Stimulated activated CD8-positive, alpha-beta memory T cell treated with anti-CD3 and anti-CD28 coated beads, Interleukin-7, amount 100 ng/mL, for 48 hours (primary cell): ENCODE data around the gene MRPS27.

ENCODE experiments used
- DNase-seq, 2 donors: peaks; one replicate each; pipeline ENCODE4 v3.0.0-alpha.2; 2020; ENCODE audit warnings: low read depth in 1 of 2; ENCODE audit errors: extremely low read depth in 1 of 2

MRPS27 gene

DNA sequence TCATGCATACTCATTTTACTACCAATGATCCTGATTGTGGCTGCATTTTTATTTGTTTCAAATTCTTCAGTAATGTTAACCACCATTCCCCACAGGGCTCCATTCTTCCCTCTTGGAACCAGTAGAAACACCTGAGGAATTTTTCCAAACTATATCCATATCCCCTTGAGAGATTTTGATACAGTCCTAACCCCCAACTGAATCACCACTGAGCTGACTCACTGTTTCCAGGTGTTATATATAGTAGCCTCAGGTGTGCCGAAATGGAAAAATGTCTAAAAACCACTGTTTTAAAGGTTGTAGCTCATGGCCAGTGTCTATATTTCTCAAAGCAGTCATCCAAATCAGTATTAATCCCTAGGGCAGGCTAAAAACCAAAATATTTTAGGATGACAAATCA lies 85.2 kb downstream of the MRPS27 start:
- no peak for DNase-seq

DNA sequence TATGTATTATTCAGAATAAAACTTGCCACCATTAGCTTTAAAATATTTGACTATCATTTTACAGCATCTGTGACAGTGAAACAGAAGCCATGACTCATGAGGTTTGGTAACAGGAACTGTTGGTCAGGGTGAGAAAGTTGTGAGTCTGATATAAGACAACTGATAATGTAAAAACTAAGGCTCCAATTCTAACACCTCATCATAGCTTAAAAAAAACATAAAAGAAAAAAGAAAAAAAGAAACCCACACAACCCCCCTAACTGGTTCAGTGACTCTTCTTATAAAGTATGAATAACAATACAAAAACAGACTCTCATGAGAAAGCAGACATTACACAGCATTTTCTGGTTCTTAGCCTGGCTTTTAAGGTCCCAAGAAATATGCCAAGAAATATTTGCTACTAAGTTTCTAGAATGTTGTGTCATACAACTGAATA lies 85.8 kb downstream of the MRPS27 start:
- peak in 1 of 2 donors; percentile 4 for DNase-seq

DNA sequence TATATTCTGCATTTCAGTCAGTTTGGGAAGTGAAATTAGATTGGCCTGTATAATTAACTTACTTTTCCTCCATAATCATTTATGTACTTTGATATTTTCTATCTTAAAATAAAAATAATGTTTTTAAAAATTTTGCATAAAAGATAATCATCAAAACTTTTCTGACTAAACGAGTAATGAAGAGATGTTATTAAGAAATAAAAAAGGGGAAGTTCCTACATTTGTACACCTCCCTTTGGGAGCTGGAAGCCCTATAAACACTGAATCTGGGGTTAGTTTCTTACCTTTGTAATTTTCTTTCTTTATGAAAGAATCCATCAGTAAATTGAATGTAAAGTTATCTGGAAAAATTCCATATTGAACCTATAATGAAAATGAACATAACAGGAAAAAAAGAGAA lies 86.2 kb downstream of the MRPS27 start:
- DNase-seq, result no peak

DNA sequence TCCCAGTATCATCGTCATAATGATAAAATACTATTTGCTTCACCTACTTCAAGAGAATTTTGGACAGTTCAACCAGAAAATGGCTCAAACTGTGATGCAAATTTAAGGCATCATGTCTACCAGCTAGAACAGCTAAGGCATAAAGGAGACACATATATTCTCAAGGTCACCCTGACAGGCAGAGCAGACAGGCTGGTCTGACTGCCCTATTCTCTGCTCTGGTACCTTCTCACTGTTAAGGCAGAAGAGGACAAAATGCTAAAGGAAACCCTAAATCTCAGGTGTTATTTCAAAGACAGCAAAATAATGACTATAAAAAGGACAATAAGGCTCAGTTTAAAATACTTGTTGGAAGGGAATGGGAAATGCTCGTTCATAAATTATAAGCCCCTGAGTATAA lies 87.2 kb downstream of the MRPS27 start:
- no peak for DNase-seq

DNA sequence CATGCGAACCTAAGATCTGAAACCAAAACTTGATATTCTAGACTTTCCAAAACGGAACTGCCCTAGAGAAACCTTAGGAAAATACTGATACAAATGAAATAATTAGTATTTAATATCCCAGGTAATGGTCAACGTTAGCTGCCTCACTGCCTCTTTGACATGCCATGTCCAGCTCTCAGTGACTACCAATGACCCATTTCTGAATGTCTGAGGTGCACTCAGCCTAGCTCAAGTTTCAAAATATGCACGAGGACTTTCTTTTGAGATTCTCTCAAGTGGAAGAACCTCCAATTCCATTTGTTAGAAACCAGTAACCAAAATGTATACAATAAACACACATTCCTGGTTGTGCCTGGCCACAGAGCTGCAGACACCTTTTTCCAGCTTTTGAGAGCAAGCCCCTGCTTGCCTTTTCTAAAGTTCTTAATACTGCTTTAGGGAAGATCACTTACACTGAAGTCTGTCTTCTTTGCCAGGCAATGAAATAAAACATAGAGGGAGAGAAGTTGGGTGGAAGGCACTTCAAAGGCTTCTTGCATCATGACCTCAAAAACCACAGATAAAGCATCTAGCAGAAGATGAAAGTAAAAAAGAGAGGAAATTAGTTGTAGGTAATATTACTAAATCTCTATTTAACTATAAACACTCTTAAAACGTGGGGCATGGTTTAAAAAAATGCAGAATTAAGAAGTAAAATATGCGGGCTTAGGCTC lies 87.9 kb downstream of the MRPS27 start:
- no peak for DNase-seq

DNA sequence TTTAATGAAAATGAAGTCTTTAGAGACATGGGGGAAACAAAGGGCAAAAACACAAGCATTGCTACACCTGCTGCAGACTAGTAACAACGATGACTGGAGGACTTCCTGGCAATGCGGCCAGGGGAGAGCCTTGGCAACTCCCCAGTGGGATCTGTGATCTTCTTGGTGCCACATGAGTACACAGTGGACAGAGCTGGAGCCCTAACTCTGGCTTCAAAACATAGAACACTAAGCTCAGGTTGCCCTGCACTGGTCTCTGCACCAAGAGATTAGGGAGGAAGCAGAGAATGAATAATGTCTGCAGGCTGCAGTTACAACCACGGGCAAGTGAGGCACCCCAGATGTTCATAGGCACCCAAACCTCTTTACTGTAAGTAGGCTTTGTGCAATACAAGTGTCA lies 91.1 kb downstream of the MRPS27 start:
- no peak for DNase-seq

DNA sequence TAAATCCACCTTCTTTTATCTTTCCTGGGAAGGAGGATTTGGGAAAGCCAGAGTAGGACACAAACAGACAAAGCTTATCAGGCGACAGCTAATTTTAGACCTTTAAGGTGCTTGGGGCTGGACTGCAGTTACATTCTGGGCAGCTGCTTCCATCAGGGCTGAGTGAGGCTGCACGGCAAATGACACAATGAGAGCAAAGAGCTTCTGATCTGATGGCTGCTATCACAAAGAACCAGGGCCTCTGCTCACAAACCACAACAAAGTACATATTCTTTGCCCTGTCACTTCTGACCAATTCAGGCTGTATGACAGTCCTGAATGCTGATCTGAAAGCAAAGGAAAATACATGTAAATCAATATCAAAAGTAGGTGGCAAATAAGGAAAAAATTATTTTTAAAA lies 93.1 kb downstream of the MRPS27 start:
- no peak for DNase-seq

DNA sequence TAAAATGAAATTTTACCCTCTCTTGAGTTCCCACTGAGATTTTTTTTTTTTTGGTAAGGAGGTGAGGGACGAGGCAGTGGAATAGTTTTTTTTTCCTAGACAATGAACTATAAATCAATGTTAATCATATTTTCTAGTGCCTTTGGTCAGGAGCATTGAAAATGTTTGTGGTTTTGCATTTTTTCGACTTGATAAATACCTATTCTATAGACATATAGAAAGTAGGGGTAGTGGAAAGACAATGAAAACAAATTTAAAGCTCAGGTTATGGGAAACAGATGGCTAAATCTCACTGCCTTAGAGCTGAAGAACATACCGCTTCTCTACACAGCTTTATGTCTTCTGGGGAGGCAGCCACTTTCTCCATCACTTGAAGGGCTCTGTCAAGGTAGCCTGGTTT lies 94.3 kb downstream of the MRPS27 start:
- no peak for DNase-seq

DNA sequence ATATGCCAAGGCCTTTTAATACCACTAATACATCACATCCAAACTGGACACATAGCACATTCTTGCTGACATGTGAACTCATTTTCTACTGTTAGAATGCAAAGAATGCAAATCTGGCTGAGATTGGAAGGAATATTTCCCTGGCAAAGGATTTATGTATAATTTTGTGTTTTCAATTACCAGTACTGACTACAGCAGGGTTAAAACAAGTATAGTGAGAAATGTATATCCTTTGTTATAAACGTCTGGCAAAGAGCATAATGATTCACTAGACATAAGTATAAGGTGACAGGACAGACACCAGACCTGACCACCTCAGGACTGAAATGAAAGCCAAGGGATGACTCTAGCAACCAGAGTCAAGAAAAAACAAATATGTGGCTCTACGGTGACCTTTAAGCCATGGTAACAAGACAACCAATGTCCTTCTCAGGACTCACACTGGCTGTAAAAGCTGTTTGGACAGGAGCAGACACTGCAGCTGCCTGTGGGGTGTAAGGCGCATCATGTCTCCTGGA lies 95.0 kb downstream of the MRPS27 start:
- no peak for DNase-seq

DNA sequence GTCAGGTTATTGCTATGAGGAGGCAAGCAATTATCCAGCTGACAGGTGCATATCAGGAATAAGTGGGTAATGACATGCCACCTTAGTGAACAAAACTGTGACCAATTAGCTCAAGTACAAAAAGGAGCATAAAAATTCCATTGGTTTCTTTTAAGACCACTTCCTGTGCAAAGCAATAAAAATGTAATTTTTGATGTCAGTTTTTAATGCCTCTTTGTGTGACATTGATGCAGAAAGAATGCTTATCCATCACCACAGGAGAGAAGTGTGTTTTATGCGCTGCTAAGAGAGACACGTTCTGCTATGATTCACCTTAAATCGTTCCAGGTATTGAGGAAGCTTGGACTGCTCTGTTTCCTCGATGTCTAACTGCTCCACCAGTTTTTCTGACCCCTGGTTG lies 96.7 kb downstream of the MRPS27 start:
- no peak for DNase-seq

DNA sequence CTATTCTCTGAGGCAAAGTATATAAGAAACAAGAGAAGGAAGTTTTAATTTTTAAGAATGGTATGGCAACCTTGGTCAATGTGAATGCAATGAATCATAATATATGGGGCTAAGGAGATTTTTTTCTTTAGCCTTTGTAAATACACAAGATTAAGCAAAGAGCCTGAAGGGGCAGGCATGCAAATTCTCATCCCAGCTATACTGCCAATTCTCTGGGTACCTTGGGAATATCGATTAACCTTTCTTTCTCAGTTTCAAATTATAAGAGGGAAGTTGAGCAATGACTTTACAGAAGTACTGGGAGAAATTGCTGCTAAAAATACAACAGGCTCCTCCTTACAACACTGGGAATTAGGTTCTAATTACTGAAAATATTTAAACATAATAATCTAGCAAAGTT lies 97.5 kb downstream of the MRPS27 start:
- DNase-seq, result no peak

DNA sequence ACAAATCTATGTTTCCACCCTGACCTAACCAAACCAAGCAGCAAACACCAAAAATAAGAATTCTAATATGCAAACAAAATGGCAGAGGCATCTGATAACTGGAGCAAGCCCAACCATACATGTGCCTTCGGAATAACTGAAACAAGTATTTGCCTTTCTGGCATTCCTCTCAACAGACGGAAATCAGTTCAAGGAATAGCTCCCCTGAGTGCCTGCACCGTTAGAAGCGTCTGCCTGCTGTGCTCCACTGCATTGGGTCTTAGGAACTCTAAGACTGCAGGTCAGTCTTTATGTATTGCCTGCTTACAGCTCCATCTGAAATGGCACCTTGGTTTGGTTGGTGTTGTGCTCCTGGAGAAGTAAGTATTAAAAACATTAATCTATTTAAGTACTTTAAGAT lies 98.5 kb downstream of the MRPS27 start:
- no peak for DNase-seq

DNA sequence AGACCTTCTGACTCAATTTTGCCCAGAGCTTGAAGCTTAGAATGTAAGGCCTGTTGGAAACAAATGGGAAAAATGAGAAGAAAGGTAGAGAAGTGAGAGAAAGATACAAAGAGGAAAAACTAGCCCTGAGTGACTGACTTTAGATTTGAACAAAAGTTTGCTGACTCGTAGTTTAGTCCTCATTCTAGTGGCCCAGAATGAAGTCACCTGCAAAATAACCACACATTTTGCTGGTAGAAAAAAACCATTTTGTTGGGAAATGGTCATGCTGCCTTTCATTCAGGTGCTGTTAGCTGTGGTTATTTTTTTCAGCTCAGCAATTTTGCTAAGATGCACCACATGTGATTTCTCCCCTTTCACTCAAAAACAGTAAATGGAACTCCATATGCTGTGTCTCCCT lies 98.9 kb downstream of the MRPS27 start:
- no peak for DNase-seq

DNA sequence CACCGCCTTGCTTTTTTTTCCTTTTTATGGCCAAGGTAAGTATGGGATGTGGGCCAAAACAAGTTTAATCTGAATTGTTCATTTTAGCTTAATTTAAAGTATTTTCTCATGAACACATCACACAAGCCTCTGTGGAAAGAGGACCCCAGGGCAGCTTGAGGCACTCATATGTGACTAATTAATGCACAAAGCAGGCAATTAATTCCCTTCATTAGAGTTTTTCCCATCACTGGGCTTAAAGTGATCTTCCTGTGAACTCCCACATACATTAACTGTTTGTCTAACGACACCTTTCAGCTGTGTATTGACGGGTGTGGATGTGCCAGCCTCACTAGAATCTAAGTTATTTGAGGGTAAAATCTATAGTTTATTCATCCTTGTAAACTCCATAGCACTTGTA lies 103.3 kb downstream of the MRPS27 start:
- no peak for DNase-seq

DNA sequence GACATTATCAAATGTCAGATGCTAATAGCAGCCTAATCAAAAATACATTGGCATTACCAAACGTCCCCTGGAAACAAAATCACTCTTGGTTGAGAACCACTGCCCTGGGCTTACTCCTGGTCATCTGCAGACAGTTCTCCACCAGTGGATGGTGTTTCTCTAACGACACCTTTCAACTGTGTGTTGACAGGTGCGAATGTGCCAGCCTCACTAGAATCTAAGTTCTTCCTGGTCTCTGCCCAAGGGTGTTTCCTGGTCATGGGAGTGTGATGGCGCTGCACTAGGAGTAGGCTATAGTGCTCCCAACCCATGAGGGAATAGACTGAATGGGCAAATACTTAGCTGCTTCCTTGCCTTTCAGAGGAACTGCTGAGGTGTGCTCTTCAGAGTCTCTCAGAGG lies 105.9 kb downstream of the MRPS27 start:
- DNase-seq, result no peak

DNA sequence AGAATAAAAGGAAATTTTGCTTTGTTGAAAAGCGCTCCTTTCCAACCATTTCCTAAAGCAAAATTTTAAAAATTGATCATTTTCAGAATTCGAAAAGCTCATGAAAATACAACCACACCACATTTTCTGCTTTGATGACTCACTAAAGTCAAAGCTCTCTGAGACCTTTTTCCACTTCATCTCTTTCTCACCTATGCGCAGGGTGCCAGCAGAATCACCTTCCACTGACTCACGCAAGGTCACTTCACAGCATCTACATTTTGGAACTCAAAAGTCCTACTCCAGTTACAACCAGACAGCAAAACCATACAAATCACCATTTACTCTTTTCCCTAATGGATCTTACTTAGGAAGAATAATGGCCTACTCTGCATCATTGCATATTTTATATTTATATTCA lies 106.6 kb downstream of the MRPS27 start:
- no peak for DNase-seq

DNA sequence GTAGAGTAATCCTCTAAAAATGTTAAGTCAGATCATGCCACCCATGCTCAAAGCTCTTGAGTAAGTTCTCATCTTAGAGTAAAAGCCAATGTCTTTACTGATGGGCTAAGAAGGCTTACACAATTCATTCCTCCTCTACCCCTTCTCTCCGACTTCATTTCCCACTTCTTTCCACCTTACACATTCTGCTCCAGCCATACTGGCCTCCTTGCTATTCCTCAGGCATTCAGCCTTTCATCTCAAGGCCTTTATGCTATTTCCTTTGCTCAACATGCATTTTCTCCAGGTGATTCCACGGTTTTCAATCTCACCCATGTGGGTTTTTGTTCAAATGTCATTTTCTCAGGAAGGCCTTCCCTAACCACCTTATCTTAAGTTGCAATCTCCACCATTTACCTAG lies 107.9 kb downstream of the MRPS27 start:
- DNase-seq, result no peak

DNA sequence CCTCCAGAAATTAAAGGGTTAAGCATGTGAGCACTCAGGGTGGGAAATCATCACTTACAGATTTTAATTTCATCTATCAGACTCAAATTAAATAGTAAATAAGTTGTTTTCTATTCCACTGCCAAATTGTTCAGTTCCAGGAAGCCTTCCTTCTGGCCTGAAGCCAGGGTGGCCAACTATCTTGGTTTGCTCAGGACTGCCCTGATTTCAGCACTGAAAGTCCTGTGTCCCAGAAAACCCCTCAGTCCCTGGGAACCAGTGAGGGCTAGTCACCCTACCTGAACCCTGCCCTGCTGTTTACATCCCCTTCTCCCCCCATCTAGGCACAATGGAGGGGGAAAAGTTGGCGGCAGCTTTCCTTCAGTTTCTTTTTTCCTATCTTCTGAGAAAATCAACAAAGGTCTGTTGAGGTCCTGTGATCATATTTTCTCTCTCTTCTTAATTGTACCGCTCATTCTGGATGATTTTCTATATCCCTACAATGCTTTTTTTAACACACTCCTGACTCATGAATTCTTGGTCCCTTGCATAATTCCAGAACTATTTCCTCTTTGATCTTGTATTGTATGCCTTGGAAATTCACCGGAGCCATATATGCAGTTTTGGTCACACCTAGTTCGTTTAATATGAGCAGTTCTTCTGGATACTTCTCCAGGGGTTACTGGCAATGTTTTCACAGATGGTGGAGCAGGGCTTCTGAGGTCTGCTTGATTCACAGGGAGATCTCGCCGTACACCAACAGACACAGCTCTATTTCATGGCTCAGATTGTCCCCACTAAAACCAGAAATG lies 109.0 kb downstream of the MRPS27 start:
- DNase-seq, result no peak

DNA sequence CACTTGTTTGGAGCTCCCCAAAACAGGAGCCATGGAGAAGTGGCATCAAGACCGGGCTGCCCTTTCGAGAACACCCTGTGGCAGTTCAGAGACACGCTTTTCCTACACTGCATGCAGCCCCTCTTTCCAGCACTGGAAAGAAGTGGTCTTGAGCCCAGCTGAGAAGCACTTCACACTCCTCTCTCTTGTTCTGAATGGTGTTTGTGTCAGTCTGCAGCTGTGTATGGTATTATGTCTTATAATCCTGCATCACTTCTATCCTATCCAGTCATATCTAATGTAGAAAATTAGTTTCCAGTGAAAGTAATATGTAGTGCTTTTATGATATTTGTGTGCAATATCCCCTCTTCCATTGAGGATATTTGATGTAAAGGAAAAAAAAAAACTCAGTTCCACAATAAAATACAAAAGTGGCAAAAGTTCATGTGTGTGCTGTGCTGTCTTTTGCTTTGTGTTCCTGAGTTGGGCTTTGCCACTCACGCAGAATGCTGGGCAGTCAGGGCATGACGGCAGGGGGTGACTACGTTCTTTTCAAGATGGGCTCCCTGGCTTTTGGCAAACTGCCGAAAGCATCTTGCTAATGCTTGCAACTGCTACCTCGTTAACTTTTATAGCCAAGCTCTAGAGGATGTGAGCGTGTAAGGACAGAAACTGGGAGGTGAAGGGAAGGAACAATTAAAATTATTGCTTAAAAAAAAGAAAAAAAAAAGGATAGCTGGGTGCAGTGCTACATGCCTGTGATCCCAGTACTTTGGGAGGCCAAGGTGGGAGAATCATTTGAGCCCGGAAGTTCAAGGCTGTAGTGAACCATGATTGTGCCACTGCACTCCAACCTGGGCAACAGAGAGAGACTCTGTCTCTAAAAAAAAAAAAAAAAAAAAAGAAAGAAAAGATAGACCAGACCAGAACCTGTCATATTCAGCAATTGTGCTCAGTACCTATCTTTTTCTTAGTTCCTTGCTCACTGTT lies 110.6 kb downstream of the MRPS27 start:
- no peak for DNase-seq

DNA sequence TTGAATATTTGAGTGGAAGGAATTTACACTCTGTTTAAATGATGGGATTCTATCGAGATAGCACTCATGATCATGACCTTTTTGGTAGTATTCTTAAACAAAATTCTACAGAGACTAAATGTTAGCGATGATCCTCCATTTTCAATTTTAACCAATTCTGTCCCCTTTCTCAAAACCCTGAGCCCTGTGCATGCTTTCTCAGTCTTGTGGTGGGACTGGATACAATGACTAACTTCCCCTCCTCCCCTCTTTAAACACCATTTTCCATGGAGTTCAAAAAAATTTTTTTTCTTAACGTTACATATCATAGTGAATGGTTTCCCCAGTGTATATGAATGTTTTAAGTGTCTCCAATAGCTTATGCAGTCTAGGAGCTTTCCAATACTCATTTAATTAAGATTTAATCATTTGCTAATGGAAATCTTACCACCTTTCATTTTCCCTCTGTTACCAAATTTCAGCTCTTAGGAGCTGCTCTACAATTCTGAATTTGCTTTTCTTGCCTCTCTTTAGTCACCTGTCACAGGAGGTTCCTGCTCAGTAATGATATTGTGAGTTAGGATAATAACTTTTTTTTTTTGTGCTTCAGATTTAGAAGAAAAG lies 111.6 kb downstream of the MRPS27 start:
- DNase-seq, result no peak

DNA sequence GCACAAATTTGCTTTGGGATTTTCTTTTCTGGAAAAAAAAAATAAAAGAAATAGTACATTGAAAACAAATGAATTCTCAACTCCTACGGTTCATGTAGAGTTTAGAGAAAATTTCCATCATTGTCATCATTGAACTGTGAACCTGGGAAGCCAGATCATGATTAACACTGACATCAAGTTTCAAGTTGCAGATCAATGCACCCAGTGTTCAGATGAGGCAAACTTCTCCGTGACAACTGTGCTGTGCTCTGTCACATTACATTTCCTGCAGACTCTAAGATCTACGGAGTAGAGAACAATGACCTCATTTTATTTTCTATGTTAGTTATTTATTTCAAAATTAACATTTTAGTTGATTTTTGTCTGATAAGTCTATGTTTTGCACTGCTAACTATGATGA lies 113.0 kb downstream of the MRPS27 start:
- DNase-seq, result no peak
